K562 (cell line): ENCODE measurements around the gene ECSCR. TPM values are rescaled to one million over a fixed set of nuclear protein-coding genes. Genes with fewer than 3 reads are reported as not detected.

Source experiments
- ATAC-seq: fragments of 200-7000 bp; cut with Tn5 transposase; 3 replicates; pipeline ENCODE4 v1.9.1; 2020; ENCODE audit warnings: moderate library complexity
- BruUV-seq: library from RNA; stranded (reverse); fragments of 400-500 nt; replicated peaks from 2 replicates; lab custom pipeline; 2021; lab: Mats Ljungman, UMichigan
- CTCF ChIA-PET: fragments of 300-600 bp; formaldehyde crosslinking; extraction: SDS; loops from one replicate; lab custom pipeline; 2021; ENCODE audit warnings: low intra/inter-chr PET ratio; lab: Yijun Ruan, JAX
- POLR2A ChIA-PET: fragments of 300-600, 350-650 bp; sonication (Branson Sonifier 250); formaldehyde crosslinking; extraction: SDS; loops from one replicate; lab custom pipeline; 2021; ENCODE audit warnings: antibody characterized with exemption, inconsistent platforms; lab: Yijun Ruan, JAX
- DNase-seq, 4 experiments: peaks; one replicate each; pipeline versions ENCODE4 v3.0.0 to v3.0.0-alpha.2; 2011 to 2018; ENCODE audit warnings: low spot score in 3 of 4, mixed read lengths in 3 of 4; ENCODE audit errors: extremely low read depth in 1 of 4
- FAIRE-seq: peaks from 2 replicates; lab custom pipeline; 2011; peaks lifted over from hg19 to GRCh38; lab: Jason Lieb, UNC
- H2AFZ ChIP-seq: 2 replicates; pipeline ENCODE4 v1.6.0; 2011; ENCODE audit warnings: low read depth, low read length, control low read depth, inconsistent platforms
- H3K27ac ChIP-seq: fragments of 200-600 bp; 3 replicates; pipeline ENCODE4 v1.8.0; 2011; ENCODE audit warnings: low read depth, mild to moderate bottlenecking, control low read depth, inconsistent platforms, low read length, moderate library complexity, mixed read lengths; ENCODE audit errors: extremely low read depth
- H3K27me3 ChIP-seq, 2 experiments: fragments of 300-600 bp in 1 of 2; 2 replicates in 1 of 2; 3 replicates in 1 of 2; pipeline versions ENCODE4 v1.6.0 to v1.8.0; 2011; ENCODE audit warnings: inconsistent platforms in 2 of 2, low read length in 2 of 2, mild to moderate bottlenecking in 1 of 2, mixed read lengths in 1 of 2, moderate library complexity in 1 of 2; ENCODE audit not compliant: control insufficient read depth in 2 of 2, insufficient read depth in 2 of 2
- H3K36me3 ChIP-seq: fragments of 300-600 bp; 3 replicates; pipeline ENCODE4 v1.8.0; 2011; ENCODE audit warnings: mild to moderate bottlenecking, low read length, inconsistent platforms; ENCODE audit not compliant: control insufficient read depth, insufficient read depth
- H3K4me1 ChIP-seq, 2 experiments: fragments of 200-600 bp in 1 of 2; replicated peaks in 1 of 2; 2 replicates in 1 of 2; 3 replicates in 1 of 2; pipeline versions ENCODE4 v1.5.1 to v1.8.0; 2011; ENCODE audit warnings: inconsistent platforms in 2 of 2, low read length in 2 of 2, mild to moderate bottlenecking in 1 of 2, mixed read lengths in 1 of 2, moderate library complexity in 1 of 2; ENCODE audit not compliant: control insufficient read depth in 2 of 2, insufficient read depth in 2 of 2
- H3K4me2 ChIP-seq: 2 replicates; pipeline ENCODE4 v1.6.1; 2011; ENCODE audit warnings: low read length, control low read depth, inconsistent platforms, mixed read lengths; ENCODE audit not compliant: insufficient read depth
- H3K4me3 ChIP-seq: fragments of 200-600 bp; sonication (generic), shearing (Covaris generic); 2 replicates; pipeline ENCODE4 v1.5.1; 2016; ENCODE audit warnings: control low read depth, inconsistent platforms
- H3K79me2 ChIP-seq: fragments of 200-600 bp; 3 replicates; pipeline ENCODE4 v1.8.0; 2011; ENCODE audit warnings: low read length, inconsistent platforms; ENCODE audit not compliant: control insufficient read depth, insufficient read depth
- H3K9ac ChIP-seq, 2 experiments: 2 replicates each; pipeline versions ENCODE4 v1.6.0 to v1.6.1; 2011; ENCODE audit warnings: low read depth in 2 of 2, low read length in 2 of 2, control low read depth in 1 of 2, inconsistent platforms in 1 of 2, mild to moderate bottlenecking in 1 of 2, mixed read lengths in 1 of 2; ENCODE audit not compliant: insufficient read depth in 1 of 2
- H3K9me1 ChIP-seq: one replicate; pipeline ENCODE4 v1.6.0; 2011; ENCODE audit warnings: inconsistent platforms, mild to moderate bottlenecking, low read length, moderate library complexity; ENCODE audit not compliant: control insufficient read depth, insufficient read depth
- H3K9me3 ChIP-seq: replicated peaks from 2 replicates; pipeline ENCODE4 v1.5.1; 2011; ENCODE audit warnings: low read depth, low read length, inconsistent platforms; ENCODE audit not compliant: control insufficient read depth, insufficient read depth
- H4K20me1 ChIP-seq: replicated peaks from 2 replicates; pipeline ENCODE4 v1.6.1; 2011; ENCODE audit warnings: low read length, inconsistent platforms, mixed read lengths; ENCODE audit not compliant: control insufficient read depth, insufficient read depth
- E2F3 ChIP-seq: fragments of 250-450 bp; sonication (Bioruptor Pico); IDR thresholded peaks from 2 replicates; pipeline ENCODE4 v1.4.0; 2020; ENCODE audit warnings: mild to moderate bottlenecking
- FOXJ2 ChIP-seq: fragments of 200-800 bp; sonication (Bioruptor generic); IDR thresholded peaks from 2 replicates; pipeline ENCODE4 v1.6.1; 2016; ENCODE audit warnings: missing genetic modification characterization, missing compliant biosample characterization
- FUS ChIP-seq: fragments of 200-400 bp; formaldehyde crosslinking; optimal IDR thresholded peaks from 2 replicates; pipeline ENCODE3; 2017; ENCODE audit warnings: low read depth, low read length
- HMGN3 ChIP-seq: IDR thresholded peaks from 2 replicates; pipeline ENCODE4 v1.6.1; 2011; ENCODE audit warnings: borderline replicate concordance, low read depth, mild to moderate bottlenecking, mixed read lengths, low read length; ENCODE audit not compliant: insufficient read length; ENCODE audit errors: extremely low read depth
- KAT8 ChIP-seq: fragments of 450-650 bp; IDR thresholded peaks from 2 replicates; pipeline ENCODE4 v1.6.1; 2016; ENCODE audit warnings: low read depth, mild to moderate bottlenecking
- MBD2 ChIP-seq: sonication (generic); IDR thresholded peaks from 2 replicates; pipeline ENCODE4 v1.6.1; 2016; ENCODE audit warnings: low read depth, borderline replicate concordance
- NFATC3 ChIP-seq: fragments of 450-650 bp; IDR thresholded peaks from 2 replicates; pipeline ENCODE4 v1.6.1; 2017; ENCODE audit warnings: mild to moderate bottlenecking
- NR2C1 ChIP-seq, 2 experiments: fragments of 450-650 bp; IDR thresholded peaks; 2 replicates each; pipeline ENCODE4 v1.6.1; 2017; ENCODE audit warnings: mild to moderate bottlenecking in 2 of 2, antibody characterized with exemption in 1 of 2, inconsistent platforms in 1 of 2, missing compliant biosample characterization in 1 of 2, missing genetic modification characterization in 1 of 2
- OTX1 ChIP-seq: fragments of 450-650 bp; formaldehyde crosslinking; IDR thresholded peaks from 2 replicates; pipeline ENCODE4 v1.4.0; 2022; ENCODE audit warnings: mild to moderate bottlenecking
- RB1 ChIP-seq: fragments of 450-650 bp; IDR thresholded peaks from 2 replicates; pipeline ENCODE4 v1.6.1; 2017; ENCODE audit warnings: low read depth, mild to moderate bottlenecking
- THAP7 ChIP-seq: fragments of 250-450 bp; sonication (Bioruptor Pico); IDR thresholded peaks from 2 replicates; pipeline ENCODE4 v1.5.0; 2021
- XRCC5 ChIP-seq: fragments of 200-400 bp; formaldehyde crosslinking; IDR thresholded peaks from 2 replicates; pipeline ENCODE4 v1.6.1; 2017; ENCODE audit warnings: low read depth, mild to moderate bottlenecking, low read length
- ZBTB8A ChIP-seq: fragments of 450-650 bp; IDR thresholded peaks from 2 replicates; pipeline ENCODE4 v1.6.1; 2018; ENCODE audit warnings: mild to moderate bottlenecking, moderate library complexity; ENCODE audit not compliant: partially characterized antibody
- ZNF184 ChIP-seq: sonication (generic); formaldehyde crosslinking; IDR thresholded peaks from 2 replicates; pipeline ENCODE4 v1.5.0; 2020; ENCODE audit warnings: missing genetic modification reagents
- ZNF224 ChIP-seq: sonication (generic); formaldehyde crosslinking; IDR thresholded peaks from 2 replicates; pipeline ENCODE4 v1.8.0; 2022; ENCODE audit warnings: mild to moderate bottlenecking, missing genetic modification reagents
- ZNF280B ChIP-seq: fragments of 250-450 bp; sonication (Bioruptor Pico); IDR thresholded peaks from 2 replicates; pipeline ENCODE4 v1.5.1; 2021; ENCODE audit warnings: mild to moderate bottlenecking
- ZNF316 ChIP-seq: fragments of 450-650 bp; IDR thresholded peaks from 2 replicates; pipeline ENCODE4 v1.6.1; 2016
- ZNF583 ChIP-seq: fragments of 250-450 bp; sonication (Bioruptor Pico); IDR thresholded peaks from 2 replicates; pipeline ENCODE4 v1.4.0; 2020
- in situ Hi-C: fragments of 300-500 bp; cut with MboI; formaldehyde crosslinking; loops from 4 replicates; pipeline ENCODE4 v1.15.0; 2018; ENCODE audit warnings: inconsistent platforms, mixed read lengths
- intact Hi-C: fragments of 100-400 bp; cut with micrococcal nuclease; formaldehyde crosslinking; loops from 2 replicates; pipeline ENCODE4 v1.14.2; 2022
- polyA plus RNA-seq, 8 experiments: library from polyadenylated mRNA; depleted of rRNA in 4 of 8; stranded (reverse) in 5 of 8; unstranded in 3 of 8; fragments of >200 nt; fragmentation: Nextera tagmentation in 2 of 8; fragmentation: Illumina TruSeq in 1 of 8; extraction: Ambion mirVana in 2 of 8; extraction: Trizol in 1 of 8; gene quantifications; 2 replicates each; pipeline versions ENCODE4 v1.2.1 to v1.2.3, GENCODE V29; 2011 to 2014; ENCODE audit warnings: inconsistent platforms in 1 of 8, missing spikeins in 1 of 8
- total RNA-seq, 7 experiments: library from RNA; depleted of rRNA in 6 of 7; stranded (reverse); fragments of >200 nt in 6 of 7; fragmentation: Illumina TruSeq in 2 of 7; extraction: Trizol in 2 of 7; gene quantifications; 2 replicates each; pipeline versions ENCODE4 v1.2.1 to v1.2.3, GENCODE V29; 2011 to 2021; ENCODE audit warnings: low replicate concordance in 1 of 7

The ECSCR gene
- total and polyA plus RNA-seq, 9 of the 15 experiments (the other 6 are each of a cell fraction or from before 2014, with no cell fraction given): 0.10 to 0.25 (median 0.13) TPM; not detected in 6

GRCh38 chr5:139494832-139495231 is 32.3 kb upstream of the ECSCR start:
- Histone ChIP-seq H3K79me2 (no peaks in the 10 kb centered on the region), H3K27me3 (no peaks in the 10 kb centered on the region), H3K4me3 (no peak overlapping the region), H3K27ac (no peak overlapping the region), H3K4me2 (no peak overlapping the region), H3K9me3 (no peaks in the 10 kb centered on the region), H2AFZ (no peak overlapping the region), H3K4me1 (peaks cover 0 to 18% of the 10 kb centered on the region in 2 experiments; a peak in 3 of 5 replicates), H3K9ac (no peak overlapping the region), H3K36me3 (no peaks in the 10 kb centered on the region), H4K20me1 (no peaks in the 10 kb centered on the region), H3K9me1 (no peaks in the 10 kb centered on the region)
- in situ Hi-C loops: no loop called here
- no peak for FAIRE-seq
- no peak for ATAC-seq
- POLR2A ChIA-PET: interaction anchor here (0.6 to 2.3 kb wide), 5 partner anchors 9 to 201 kb away, joined by 3 to 20 read pairs (median 4); partner anchors contain the start of genes MATR3, STING1 and UBE2D2
- no peak for DNase-seq
- CTCF ChIA-PET: no interaction called here
- TF ChIP-seq NR2C1 (IDR thresholded peaks at IDR 0.05) (no peak), NR2C1 (tag; IDR thresholded peaks at IDR 0.05) (no peak), E2F3 (CRISPR knock-in tag) (no peak), KAT8 (no peak), ZNF280B (no peak), HMGN3 (no peak), ZNF316 (no peak), FUS (no peak), MBD2 (no peak), ZNF224 (no peak), RB1 (no peak), ZNF184 (CRISPR knock-in tag) (no peak), XRCC5 (no peak), ZBTB8A (no peak), THAP7 (CRISPR knock-in tag) (no peak), FOXJ2 (tag) (no peak), OTX1 (CRISPR knock-in tag) (no peak), ZNF583 (CRISPR knock-in tag) (no peak), NFATC3 (no peak)
- BruUV-seq: no TSS peak
- intact Hi-C loops: no loop called here
